GM12878 (cell line): ENCODE data around the gene BIRC5. TPM values are rescaled to one million over a fixed set of nuclear protein-coding genes. Genes with fewer than 3 reads are reported as not detected.

ENCODE experiments used
- BRCA1 ChIP-seq: IDR thresholded peaks from 2 replicates; pipeline ENCODE4 v1.6.1; 2011; ENCODE audit warnings: low read depth, low read length, improper control_type of control experiment
- CBFB ChIP-seq: IDR thresholded peaks from 2 replicates; pipeline ENCODE4 v1.6.1; 2016; ENCODE audit warnings: antibody characterized with exemption, low read depth
- DPF2 ChIP-seq: fragments of 450-650 bp; IDR thresholded peaks from 2 replicates; pipeline ENCODE4 v1.6.1; 2017; ENCODE audit warnings: mild to moderate bottlenecking
- NR2C1 ChIP-seq: fragments of 450-650 bp; IDR thresholded peaks from 2 replicates; pipeline ENCODE4 v1.6.1; 2017; ENCODE audit warnings: antibody characterized with exemption, mild to moderate bottlenecking, moderate library complexity
- PRDM15 ChIP-seq: fragments of 450-650 bp; formaldehyde crosslinking; IDR thresholded peaks from 2 replicates; pipeline ENCODE4 v1.4.0; 2020; ENCODE audit warnings: mild to moderate bottlenecking, moderate library complexity
- RELB ChIP-seq: fragments of 450-650 bp; IDR thresholded peaks from 2 replicates; pipeline ENCODE4 v1.6.1; 2017; ENCODE audit warnings: low read depth, mild to moderate bottlenecking, moderate library complexity
- ZZZ3 ChIP-seq: IDR thresholded peaks from 2 replicates; pipeline ENCODE4 v1.6.1; 2011; ENCODE audit warnings: low read depth; ENCODE audit not compliant: control insufficient read depth, insufficient read length
- polyA plus RNA-seq, 11 experiments: library from polyadenylated mRNA; depleted of rRNA in 4 of 11; unstranded in 6 of 11; stranded (reverse) in 5 of 11; fragments of >200 nt; fragmentation: Nextera tagmentation in 4 of 11; fragmentation: Illumina TruSeq in 1 of 11; extraction: Ambion mirVana in 4 of 11; extraction: Trizol in 1 of 11; gene quantifications; 1 replicate in 1 of 11; 2 replicates in 10 of 11; pipeline versions ENCODE4 v1.2.1 to v1.2.3, GENCODE V29; 2011 to 2016; ENCODE audit warnings: inconsistent platforms in 2 of 11, missing spikeins in 2 of 11, low read depth in 1 of 11
- total RNA-seq, 4 experiments: library from RNA; depleted of rRNA in 3 of 4; stranded (reverse); fragments of >200 nt in 3 of 4; fragmentation: Illumina TruSeq in 1 of 4; extraction: Trizol in 1 of 4; gene quantifications; 2 replicates each; pipeline versions ENCODE4 v1.2.1 to v1.2.3, GENCODE V29; 2013 to 2021
- TF ChIP-seq, protein P1 (sequence below): IDR thresholded peaks from 2 replicates; pipeline ENCODE4 v1.6.1; 2011; ENCODE audit warnings: low read depth, low read length, improper control_type of control experiment, borderline replicate concordance

Gene BIRC5
- total and polyA plus RNA-seq, 10 of the 15 experiments (the other 5 are each of a cell fraction or from before 2014, with no cell fraction given) = 41.0 to 175 (median 90.8) TPM

- TF ChIP-seq PRDM15 (CRISPR knock-in tag) (no peak), DPF2 (no peak), CBFB (no peak), BRCA1 (no peak), ZZZ3 (no peak), NR2C1 (no peak), RELB (no peak)
- TF ChIP-seq, protein P1, sequence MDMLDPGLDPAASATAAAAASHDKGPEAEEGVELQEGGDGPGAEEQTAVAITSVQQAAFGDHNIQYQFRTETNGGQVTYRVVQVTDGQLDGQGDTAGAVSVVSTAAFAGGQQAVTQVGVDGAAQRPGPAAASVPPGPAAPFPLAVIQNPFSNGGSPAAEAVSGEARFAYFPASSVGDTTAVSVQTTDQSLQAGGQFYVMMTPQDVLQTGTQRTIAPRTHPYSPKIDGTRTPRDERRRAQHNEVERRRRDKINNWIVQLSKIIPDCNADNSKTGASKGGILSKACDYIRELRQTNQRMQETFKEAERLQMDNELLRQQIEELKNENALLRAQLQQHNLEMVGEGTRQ = no peak
Measured at GRCh38 chr17:78248051-78248914, 34.2 kb downstream of the BIRC5 start (continued).
